ENCODE results near the gene MIF4GD.
"Not testable (repeated sequence)": the region's sequence is repeated elsewhere in the genome, so short reads cannot be mapped to it uniquely, and the experiment has no call there.

The MIF4GD gene

DNA sequence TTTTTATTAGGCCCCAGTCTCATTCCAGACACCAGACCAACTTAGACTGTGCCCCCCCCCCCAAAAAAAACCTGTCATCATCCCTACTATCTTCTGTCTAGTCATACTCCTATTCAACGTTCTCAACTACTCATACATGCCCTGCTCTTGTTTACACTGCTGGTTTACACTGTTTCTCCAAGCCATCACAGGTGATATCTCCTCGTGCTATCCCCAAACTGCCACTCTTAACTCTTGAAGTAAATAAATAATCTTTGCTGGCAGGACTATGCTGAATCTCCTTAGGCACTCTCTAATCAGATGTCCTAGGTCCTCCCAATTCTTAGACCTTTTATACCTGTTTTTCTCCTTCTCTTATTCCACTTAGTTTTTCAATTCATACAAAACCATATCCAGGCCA, 13.8 kb downstream of the MIF4GD start:
- DNase-seq, result not testable (repeated sequence)

DNA sequence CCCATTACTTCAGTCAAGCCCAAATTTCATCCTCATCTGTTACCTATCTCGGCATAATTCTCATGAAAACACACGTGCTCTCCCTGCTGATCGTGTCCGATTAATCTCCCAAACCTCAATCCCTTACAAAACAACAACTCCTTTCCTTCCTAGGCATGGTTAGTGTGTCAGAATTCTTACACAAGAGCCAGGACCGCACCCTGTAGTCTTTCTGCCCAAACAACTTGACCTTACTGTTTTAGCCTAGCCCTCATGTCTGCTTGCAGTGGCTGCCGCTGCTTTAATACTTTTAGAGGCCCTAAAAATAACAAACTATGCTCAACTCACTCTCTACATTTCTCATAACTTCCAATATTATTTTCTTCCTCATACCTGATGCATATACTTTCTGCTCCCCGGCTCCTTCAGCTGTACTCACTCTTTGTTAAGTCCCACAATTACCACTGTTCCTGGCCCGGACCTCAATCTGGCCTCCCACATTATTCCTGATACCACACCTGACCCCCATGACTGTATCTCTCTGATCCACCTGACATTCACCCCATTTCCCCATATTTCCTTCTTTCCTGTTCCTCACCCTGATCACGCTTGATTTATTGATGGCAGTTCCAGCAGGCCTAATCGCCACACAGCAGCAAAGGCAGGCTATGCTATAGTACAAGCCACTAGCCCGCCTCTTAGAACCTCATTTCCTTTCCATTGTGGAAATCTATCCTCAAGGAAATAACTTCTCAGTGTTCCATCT, 14.9 kb downstream of the MIF4GD start:
- DNase-seq, result not testable (repeated sequence)

DNA sequence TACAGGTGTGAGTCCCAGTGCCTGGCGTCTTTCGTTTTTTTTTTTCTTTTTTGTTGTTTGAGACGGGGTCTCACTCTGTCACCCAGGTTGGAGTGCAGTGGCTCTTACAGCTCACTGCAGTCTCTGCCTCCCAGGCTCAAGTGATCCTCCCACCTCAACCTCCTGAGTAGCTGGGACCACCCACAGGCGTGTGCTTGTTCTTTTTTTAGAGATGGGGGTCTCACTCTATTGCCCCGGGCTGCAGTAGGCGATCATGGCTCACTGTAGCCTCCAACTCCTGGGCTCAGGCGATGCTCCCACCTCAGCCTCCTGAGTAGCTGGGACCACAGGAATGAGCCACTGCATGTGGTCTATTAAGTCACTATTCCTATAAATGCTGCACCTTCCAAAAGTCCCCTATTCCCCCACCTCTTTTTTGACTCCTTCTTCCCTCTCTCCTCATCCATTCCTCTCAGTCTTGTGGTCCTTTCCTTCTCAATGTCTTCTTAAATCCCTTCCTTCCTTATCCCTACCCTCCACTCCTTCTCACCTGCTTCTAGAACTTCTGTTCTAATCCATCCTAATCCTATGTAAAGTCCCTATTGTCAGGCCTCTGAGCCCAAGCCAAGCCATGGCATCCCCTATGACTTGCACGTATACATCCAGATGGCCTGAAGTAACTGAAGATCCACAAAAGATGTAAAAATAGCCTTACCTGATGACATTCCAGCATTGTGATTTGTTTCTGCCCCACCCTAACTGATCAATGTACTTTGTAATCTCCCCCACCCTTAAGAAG, 18.8 kb downstream of the MIF4GD start:
- no peak for DNase-seq

DNA sequence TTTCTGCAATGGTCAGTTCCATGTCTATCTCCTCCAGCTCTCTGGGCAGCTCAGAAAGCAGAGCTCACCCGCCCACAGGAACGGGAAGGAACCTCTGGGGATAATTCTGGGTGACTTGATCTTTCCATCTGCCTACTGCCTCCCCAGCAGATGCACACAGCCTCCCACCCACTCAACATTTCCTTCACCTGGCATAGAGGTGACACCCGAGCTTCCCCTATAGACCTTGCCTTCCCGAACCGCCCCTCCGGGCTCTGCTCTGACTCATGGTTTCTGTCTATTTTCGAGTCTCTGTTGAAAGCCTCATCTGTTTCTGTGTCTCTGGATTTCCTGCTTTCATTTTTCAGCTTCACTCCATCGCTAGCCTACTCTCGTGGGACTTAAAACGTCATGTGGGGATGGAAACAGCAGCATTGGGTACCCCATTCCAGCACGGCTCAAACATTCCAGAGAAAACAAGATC, 21.0 kb downstream of the MIF4GD start:
- no peak for DNase-seq

DNA sequence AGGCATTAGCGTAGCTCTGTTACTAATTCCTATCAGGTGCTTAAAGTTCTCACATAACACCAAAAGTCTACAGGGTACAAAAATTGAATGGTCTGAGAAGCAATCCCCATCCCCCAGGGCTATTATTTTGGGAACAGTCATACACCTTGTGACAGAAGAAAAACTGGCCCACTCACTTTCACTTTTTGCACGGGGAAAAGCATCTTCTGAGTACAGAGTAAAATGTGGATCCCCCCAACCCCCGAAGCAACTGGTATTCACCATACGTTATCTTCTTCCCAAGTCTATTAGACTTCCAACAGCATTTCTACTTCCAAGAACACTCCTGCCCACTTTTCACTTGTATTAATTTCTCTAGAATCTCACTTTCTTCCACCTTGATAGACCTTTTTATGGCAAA, 21.5 kb downstream of the MIF4GD start:
- no peak for DNase-seq

DNA sequence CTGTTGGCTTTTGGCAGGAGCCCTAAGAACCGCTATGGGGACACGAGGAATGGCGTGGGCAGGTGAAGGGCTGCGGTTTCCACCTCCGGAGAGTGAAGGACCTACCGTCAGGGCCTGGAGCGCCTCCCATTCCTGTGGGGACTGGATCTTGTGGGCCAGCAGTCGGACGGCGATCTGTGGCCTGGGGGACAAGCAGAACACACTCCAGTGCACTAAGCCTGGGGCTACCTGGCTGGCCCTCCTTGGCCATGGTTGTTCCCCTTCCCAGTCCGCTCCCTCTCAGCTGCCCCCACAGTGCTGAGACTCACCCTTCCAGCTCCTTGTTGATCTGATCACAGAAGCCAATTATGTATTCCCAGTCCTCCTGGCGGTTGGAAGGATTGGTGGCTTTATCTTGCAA, 24.6 kb downstream of the MIF4GD start:
- no peak for DNase-seq

DNA sequence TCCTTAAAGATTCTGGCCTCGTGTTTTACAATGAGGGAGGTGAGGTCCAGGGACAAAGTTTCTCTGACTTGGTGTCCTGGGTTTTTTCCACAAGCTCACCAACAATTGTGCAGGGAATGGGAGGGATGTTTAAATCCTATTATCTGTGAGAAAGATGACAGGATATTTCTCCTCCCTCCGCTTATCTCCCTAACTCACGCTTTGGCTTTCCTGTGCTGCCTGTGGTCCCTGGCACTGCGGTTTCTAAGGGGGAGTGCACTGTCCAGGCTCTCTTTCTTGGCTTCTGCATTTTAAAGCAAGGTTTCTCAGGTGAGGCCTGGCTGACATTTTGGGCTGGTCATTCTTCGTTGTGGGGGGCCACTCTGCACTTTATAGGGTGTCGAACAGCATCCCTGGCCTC, 26.0 kb downstream of the MIF4GD start:
- no peak for DNase-seq

DNA sequence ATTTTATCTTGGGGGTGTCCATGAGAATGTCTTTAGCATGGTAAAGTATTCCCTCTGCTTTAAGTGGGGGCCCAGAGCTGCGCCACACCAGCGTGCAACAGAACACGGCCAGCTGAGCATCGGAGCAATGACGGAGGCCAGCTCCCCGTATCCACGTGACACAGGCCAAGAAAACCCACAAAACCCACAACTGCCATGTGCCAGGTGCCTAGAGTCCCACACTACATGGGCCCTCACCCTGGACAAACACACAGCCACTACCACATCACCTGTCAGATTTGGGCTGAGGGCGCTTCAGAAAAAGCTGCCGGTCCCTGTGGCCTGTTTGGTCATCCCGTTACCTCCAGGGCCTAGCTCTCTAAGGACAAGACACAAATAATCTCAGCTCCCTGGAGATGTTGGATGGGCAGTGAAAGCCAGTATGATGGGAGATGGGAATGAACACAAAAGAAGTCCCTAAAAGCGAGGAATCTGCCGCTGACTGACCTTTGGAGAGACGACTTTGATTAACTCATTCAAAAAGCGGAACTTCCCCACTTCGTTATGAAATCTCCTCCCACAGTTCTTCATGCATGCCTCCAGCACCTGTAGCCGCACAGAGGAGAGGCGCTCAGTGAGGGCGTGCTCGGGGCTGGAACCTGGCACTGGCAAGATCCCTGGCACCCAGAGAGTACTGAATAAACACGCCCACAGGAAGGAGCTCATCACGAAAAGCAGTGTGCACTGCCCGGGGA, 26.7 kb downstream of the MIF4GD start:
- no peak for DNase-seq

DNA sequence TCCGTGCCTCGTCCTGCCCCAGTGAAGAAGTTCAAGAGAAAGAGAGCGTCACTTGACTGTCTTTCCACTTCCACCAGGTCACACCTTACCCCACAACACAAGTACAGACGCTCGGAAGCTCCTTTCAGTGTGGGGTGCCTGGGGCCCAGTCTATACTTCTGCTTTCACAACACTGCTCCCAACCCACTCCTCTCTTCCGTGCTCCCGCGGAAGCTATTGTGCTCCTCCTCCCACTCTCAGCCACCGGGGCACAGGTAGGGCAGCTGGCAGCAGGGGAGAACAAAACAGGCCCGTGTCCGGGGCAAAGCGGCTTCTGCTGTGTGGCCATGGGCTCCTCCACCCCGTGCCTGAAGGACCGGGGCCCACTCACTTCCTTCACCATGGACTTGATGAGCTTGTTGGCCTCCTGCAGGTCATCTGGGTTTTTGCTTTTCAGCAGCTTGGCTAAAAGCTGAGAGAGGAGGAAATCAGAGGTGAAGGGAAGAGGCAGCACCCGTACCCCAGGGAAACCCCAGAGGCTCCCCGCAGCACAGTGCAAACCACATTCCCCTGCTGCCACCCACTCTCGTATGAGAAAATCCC, 28.5 kb downstream of the MIF4GD start:
- DNase-seq, result no peak

DNA sequence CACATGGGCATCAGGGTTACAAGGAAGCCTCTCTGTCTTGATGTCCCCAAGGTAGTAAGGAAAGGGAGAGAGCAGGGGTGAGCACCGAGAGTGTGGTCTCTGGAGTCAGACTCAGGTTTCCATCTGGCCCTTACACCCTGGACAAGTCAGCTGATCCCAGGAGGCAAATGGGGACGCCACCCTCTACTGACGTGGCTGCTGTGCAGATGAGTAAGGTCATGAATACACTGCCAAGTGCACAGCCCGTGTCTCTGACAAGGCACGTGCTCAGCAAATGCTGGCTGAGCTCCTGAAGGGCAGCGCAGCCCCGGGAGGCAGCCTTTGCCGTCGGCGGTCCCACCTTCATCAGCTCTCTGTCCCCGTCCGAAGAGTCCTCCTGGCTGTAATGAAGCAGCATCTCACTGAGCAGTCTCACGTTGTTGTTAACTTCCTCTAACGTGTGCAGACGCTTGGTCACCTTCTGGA, 29.0 kb downstream of the MIF4GD start:
- no peak for DNase-seq

DNA sequence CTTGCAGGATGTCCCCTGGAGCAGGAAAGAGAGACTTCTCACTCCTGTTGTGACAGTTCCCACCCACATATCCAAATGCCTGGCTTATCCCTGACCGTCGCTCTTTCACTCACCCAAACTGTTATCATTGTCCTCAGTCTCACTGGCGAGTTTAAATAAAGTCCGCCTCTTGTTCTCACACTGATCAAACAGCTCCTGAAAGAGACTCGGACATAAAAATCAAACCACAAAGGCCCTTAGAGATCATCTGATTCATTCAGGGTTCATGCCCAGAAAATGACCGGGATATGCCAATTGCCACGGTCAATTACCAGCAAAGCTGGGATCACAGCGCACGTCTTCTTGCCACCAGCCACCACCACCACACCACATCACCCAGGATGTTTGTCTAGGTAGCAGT, 29.5 kb downstream of the MIF4GD start:
- DNase-seq, result no peak

DNA sequence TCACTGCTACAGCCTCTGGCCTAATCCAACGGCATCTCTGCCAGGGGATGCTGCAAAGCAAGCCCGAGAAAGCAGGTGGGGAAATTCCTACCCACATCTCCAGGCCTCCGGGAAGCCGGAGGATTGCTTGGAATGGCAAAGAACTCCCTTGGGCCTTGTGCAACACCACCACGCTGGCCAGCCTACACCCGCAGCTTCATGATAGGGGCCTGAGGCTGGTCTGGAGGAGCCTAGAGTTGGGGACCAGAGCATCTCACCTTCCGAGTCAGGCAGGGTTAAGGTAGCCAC, 29.9 kb downstream of the MIF4GD start:
- DNase-seq, result no peak

DNA sequence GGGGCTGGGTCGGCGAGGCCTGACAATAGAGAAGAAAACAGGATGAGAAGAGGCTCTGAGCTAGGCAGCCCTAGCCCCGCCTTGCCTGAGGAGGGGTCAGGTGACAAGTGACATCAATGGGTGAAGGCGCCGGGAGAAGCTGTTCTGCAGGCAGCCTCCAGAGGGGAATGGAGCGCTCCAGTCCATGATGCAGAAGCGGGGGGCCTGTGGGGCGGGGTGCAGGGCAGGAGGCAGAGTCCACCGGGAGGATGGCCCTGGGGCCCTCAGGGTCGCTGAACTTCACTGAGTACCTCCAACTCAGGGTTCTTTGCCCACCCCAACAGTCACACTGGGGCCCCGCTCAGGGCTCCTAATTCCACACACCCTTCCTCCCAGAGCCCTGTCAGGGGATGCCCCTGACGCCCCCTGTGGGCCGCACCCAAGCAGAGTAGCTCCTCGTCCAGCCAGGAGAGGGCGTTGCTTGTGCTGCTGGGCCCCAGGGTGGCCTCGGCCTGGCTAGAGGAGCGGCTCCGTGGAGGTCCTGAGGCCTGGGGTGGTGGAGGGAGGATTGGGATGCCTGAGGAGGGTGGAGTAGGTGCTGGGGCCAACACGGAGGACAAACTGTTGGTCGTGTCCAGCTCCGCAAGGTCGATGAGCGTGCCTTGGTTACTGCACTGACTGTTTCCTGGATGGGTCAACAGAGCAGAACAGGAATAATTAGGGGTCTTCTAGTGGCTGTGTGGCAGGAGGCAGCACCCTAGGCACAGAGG, 30.5 kb downstream of the MIF4GD start:
- DNase-seq, result peak; percentile 75

DNA sequence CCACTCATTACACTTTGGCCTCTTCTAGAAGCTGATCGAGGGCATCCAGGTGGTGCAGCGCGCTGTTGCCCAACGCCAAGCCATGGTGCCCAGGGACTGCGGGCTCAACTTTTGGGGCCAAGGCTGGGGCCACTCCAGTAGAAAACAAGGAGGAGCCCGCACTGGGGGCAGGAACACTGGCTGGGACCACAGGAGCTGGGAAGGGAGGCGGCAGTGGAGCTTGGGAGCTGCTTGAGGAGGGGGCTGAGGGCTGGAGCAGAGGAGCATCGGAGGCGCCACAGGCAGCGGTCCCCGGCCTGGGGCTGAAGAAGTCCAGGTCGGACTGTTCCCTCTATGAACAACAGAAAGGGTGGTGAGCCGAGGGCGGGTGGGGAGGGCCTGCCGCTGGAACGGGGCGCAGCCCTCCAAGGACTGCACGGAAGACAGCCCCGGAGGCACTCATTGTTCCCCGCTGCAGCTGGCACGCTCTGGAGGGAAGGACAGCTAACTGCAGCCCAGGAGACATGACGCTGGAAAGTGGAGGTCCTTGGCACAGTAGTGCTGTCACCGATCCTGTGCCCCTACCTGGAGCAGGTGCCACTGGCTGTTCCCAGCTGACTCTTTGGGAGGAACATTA, 31.1 kb downstream of the MIF4GD start:
- no peak for DNase-seq

DNA sequence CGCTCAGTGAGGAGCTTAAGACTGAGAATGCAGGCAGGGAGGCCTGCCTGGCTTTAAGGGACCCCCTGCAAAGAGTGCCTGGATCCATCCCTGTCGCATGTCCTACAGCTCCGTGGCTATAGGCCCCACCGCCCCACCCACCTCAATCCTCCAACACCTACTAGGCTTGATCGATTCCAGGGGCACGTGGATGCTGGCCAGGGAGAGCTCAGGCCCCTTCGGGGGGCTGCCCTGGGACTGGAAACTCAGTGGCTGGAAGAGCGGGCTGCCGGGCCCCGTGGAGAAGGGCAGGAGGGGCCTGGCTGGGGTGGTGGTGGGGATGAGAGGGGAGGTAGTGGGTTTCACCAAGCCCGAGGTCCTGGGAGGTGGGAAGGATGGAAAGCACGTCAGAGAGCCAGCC, 31.8 kb downstream of the MIF4GD start:
- DNase-seq, result no peak

DNA sequence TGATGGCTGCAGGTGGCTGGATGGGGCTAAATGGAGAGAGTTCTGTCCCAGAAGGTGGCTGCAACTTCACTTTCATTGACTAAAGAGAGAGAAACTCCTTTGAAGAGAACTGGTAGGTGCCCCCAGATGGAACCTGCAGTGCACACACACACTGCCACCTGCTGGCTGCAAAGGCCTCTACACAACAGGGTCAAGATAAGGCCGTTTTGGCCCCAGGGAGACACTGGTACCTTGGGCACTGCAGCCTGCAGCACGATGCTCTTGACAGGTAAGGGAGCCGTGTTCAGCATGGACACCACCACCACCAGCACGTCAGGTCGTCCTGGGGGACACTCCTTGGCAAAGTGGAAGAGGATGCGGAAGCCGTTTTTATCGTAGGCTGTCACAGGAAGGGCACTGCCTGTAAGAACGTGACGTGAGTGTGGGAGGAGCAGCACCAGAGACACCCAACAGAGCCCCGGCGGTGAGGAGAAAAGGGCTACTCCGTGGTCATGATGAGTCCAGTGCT, 32.3 kb downstream of the MIF4GD start:
- DNase-seq, result peak; percentile 22

DNA sequence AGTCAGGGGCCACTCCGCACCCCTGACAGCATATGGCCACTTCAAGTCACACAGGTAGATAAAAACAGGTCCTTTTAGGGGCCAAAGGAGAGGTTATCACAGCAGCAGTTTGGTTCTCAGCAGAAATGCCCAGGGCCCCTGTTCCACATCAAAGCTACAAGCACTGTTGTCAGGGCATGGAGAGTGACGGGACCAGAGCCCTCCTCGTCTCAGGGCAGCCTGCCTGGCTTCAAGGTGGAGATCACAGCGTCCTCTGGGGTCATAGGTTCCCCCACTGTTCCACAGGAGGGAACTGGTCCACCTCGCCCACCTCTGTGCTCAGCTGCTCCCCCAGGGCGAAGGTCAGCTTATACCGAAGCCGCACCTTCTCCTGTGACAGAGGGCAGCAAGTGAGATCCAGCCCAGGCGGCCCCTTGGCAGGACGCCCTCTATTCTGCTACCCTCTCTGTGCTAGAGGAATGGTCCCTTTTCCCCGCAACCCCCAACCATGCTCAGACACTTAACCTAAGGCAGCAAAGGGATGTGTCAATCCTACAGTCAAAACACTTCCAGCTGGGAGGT, 32.9 kb downstream of the MIF4GD start:
- no peak for DNase-seq

DNA sequence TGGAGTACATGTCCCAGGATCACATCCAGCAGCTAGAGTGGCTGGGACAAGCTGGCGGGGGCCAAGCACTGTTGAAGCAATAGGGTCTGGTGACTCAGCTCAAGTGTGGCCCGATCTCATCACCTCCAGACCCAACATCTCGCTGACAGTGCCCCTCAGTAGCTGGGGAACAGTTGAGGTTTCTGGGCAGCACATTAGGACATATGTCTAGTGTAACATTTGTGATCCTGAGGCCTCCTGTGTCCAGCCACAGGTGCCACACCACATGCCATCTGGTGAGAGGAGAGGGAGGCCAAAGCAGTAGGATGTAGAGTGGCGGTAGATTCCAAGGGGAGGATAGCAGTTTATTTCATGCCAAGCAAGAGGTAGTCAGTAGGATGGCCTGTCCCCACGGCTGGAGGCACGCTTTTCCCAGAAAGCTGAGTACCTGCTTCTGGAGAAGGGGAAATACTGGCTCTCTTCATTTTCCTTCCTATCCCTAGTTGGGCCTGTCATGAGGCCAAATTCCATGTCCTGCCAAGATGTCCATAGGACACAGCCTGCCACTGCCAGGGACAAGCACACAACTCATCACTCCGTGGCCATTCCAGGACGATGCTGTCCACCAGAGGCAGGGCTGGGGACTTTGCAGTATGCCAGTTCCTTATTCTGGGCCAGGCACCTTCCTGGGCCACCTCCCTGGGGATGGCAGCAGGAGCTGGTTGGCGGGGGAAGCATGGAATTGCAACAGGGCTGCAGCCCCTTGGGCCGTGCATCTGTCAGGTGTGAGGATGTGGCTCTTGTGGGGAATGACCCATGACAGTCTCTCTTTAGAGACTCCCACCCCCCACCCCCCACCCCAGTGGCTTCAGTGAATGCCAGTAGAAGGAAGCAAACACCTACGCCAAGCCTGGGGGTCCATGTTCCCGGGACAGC, 33.7 kb downstream of the MIF4GD start:
- DNase-seq, result no peak

DNA sequence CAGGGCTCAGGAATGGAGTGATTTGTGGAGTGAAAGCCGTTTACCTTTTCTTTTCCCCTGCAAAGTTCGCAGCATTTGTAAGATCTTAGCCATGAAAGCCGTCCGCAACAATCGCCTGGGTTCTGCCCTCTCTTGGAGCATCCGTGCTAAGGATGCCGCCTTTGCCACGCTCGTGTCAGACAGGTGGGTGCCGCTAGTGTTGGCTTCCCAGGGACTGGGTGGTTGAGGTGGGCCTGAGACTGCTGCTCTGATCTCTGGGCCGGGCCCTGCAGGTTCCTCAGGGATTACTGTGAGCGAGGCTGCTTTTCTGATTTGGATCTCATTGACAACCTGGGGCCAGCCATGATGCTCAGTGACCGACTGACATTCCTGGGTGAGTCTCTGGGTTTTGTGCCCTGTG, 38.2 kb downstream of the MIF4GD start:
- DNase-seq, result no peak

DNA sequence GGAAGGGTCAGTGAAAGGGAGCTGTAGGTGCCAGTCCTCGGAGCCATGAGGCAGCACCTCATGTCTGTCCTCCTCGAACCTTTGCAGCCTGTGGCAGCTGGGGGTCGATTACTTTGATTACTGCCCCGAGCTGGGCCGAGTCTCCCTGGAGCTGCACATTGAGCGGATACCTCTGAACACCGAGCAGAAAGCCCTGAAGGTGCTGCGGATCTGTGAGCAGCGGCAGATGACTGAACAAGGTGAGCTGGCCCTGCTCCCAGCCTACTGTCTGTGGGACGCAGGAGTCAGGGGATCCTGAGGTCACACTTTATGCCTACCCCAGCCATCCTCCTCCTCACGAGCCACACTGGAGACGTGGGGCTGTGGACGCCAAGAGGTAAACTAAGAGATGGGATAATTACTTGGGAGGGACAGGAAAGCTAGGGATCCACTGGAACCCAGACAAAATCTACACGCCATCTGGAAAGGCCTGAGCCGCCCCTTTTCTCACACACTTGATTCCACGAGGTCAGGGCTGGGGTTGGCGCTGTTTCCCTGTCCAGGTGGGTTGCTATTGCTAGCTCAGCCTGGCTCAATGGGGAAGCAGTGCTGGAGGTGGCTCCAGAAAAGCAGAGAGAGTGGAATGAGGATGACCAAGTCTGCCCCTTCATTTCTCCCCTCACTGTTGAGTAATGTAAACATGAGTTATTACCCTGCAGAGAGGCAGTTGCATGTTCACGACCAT, 39.1 kb downstream of the MIF4GD start:
- DNase-seq, result no peak

All from NCI-H1436 treated with DMSO at 0.1 percent for 48 hours (cell line).